Putamen (tissue), 1 donor: ENCODE measurements around the gene PTPRK.

Experiments used
- DNase-seq: peaks from one replicate; pipeline ENCODE4 v3.0.0-alpha.2; 2016; ENCODE audit warnings: low spot score

PTPRK gene

DNA sequence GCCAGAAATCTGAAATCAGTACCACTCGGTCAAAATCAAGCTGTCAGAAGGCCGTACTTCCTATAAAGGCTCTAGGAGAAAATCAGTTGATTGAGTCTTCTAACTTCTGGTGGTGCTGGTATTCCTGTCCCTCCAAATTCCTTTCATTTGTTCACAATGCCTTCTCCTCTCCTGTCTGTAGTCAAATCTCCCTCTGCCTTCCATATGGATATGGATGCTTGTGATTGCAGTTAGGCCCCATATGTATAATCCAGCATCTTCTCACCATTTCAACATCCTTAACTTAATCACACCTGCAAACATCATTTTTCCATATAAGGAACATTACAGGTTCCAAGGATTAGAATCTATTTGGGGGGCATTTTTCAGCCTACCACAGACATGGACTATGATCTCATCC is 331.7 kb downstream of the PTPRK start:
- no peak for DNase-seq

- no peak for DNase-seq
These were observed 333.7 kb downstream of the PTPRK start for GRCh38 chr6:128186729-128187128.

DNA sequence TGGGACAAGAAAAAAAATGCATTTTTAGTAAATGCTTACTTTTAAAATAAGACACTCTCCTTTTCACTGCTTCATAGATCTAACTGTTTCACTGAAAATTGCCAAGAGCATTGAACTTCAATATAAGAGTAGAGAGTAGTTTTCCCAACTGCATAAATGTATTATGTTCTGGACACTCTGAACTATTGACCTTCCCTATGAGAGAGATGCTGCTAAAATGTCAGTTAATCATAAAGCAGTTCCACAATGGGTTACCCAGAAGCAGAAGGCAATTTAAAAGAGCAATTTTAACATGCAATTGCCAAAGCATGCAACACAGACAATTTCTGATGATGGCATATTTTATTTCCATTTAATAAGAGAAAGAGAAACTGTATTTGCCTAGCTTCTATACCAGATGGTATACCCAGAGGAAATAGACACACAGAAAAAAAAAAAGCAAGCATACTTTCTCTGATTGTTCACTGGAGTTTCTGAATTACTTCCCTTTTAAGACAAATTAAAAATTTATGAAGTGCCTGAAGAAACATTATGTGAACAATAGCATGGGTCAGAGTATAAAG is 340.4 kb downstream of the PTPRK start:
- DNase-seq = no peak

GRCh38 chr6:128174724-128175123 is 345.7 kb downstream of the PTPRK start:
- DNase-seq = no peak

- no peak for DNase-seq
These were observed 347.4 kb downstream of the PTPRK start for GRCh38 chr6:128172752-128173682.

GRCh38 chr6:128172081-128172480 is 348.3 kb downstream of the PTPRK start:
- DNase-seq = no peak

DNA sequence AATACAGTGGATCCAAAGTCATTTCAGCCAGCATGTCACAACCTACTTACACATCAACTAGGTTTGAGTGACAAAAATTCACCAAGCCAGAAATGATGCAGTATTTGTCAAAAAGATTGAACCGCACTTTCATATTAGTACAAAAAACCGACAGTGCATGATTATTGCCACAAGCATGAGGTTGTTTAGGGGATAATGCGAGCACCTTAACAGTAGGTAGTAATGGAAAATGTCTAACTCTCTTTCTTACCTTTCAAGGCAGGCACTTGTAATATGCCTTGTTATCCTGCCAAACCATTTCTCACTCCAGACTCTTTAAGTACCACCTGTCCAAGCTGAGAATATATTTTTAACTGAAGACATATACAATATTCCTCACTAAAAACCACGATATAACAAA is 349.2 kb downstream of the PTPRK start:
- no peak for DNase-seq

DNA sequence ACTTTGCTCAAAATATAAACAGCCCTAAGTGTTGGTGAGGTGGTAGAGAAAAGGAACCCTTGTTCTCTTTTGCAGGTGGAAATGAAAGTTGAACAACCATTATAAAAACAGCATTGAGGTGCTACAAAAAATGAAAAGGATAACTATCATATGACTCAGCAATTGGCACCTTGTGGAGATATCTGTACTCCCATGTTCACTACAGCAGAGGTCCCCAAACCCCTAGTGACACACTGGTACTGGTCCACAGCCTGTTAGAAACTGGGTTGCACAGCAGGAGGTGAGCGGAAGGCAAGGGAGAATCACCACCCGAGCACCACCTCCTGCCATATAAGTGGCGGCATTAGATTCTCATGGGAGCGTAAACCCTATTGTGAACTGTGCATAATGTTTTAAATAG is 352.2 kb downstream of the PTPRK start:
- no peak for DNase-seq

GRCh38 chr6:128167552-128167951 is 352.8 kb downstream of the PTPRK start:
- no peak for DNase-seq

- DNase-seq = no peak
These were observed 356.1 kb downstream of the PTPRK start for GRCh38 chr6:128164254-128164653.

- no peak for DNase-seq
These were observed 358.0 kb downstream of the PTPRK start for GRCh38 chr6:128162423-128162822.

DNA sequence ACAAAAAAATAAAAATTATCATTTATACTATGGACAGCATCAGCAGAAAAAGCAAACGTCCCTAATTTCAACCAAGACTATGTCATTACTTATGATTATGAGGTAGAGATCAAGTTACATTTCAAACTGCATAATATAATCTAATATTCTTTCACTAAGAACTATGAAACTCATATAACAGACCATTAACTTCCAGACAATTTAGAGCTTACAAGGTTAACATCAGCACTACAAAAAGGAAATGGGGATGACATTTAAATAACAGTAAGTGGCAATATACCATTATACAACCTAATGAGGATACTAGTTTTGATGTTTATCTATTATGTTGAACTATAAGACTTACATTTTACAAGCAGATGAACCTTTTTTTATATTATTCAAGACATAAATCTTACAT is 358.6 kb downstream of the PTPRK start:
- no peak for DNase-seq

- no peak for DNase-seq
These were observed 359.1 kb downstream of the PTPRK start for GRCh38 chr6:128161263-128161662.

DNA sequence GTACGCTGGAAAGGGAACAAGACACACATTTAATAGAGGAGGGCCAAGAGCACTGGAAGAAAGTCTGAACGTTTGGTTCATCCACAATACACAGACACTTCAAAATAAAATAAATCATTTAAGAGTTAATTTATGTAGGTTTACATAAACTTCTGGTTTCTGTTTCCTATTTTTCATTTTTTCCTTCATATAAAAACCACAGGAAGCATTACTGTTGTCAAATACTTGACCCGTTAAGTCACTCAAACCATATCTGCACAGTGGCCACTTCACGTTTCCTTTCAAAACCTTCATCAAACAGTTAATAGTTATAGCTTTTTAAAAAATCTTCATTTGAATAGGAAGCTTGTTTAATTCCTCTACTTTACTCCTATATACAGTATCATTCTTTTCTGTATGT is 361.9 kb downstream of the PTPRK start:
- no peak for DNase-seq

DNA sequence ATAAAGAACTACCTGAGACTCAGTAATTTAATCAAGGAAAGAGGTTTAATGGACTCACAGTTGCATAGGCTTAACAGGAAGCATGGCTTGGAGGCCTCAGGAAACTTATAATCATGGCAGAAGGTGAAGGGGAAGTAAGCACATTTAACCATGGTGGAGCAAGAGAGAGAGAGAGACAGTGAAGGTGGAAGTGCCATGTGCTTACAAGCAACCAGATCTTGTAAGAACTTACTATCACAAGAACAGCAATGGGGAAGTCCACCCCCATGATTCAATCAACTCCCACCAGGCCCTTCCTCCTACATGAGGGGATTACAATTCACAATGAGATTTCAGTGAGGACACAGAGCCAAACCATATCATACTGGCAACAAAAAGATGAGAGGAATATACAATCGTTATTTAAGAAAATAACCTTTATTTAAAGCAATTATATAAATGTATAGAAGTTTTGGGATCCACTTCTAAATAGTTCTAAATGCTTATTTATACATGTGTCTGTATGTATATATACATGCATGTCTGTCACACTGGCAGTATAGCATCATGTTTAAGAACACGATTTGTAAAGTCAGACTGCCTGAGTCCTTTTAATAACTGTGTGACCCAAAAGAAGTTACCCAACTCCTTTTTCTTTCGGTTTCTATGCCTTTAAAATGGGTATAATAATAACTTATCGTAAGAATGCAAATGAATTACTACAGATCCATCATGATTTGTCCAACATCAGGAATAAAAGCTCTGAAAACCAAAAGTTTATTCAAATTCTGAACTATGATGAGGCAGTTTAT is 363.9 kb downstream of the PTPRK start:
- DNase-seq = no peak

GRCh38 chr6:128155826-128156225 is 364.6 kb downstream of the PTPRK start:
- no peak for DNase-seq

- DNase-seq = no peak
These were observed 367.8 kb downstream of the PTPRK start for GRCh38 chr6:128152551-128152950.

- no peak for DNase-seq
These were observed 370.0 kb downstream of the PTPRK start for GRCh38 chr6:128150376-128150775.

DNA sequence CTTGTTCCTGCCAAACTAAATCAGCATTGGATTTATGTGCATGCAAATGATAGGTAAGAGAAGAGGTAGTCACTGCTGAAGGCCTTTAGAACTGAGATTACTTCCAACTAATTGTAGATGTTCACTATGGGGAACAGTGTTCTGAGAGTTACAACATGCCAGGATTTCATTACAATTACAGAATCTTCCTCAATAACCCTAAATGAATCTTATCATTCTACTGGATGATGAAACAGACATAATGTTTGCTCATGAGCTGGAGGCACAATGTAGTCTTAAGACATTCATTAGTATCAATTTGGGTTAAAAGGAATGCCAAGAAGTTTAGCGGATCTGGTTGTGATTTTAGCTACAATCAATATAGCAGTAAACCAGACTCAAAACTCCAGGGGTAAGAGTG is 370.6 kb downstream of the PTPRK start:
- no peak for DNase-seq

DNA sequence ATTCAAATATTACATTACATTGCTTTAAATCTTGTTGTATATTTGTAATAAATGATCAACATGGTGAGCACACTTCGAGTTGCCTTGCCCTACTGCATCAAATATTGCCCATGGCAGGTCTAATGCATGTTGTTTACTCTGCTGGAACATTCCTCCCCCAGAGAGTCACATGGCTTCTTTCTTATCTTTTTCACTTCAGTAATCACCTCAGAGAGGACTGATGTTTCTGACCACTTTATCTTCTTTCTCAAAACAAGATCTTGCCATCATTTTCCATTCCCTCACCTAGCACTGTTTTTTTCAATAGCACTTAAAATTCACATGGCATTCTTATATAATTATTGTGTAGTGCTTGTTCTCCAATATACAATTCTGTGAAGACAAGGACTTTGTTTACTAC is 376.1 kb downstream of the PTPRK start:
- no peak for DNase-seq

- no peak for DNase-seq
These were observed 378.5 kb downstream of the PTPRK start for GRCh38 chr6:128141932-128142331.

DNA sequence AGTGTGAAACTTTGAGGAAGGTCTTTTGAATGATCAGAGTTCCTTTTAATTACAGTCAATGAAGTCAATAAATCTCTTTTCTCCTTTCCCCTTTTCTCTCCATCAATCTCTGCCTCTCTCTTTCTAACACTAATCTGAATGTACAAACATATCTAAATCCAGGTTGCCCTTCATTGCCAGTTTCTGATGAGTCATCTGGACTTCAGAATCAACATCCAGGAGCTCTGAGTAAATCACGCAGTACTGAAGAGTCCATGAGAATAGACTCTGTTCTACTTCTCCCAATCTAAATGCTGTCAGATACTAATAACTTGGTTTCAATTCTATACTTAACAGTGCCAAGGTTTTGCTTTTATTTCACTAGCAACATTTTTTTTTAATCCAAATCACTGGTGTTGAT is 380.9 kb downstream of the PTPRK start:
- DNase-seq = no peak

GRCh38 chr6:128138694-128139093 is 381.7 kb downstream of the PTPRK start:
- no peak for DNase-seq
